ENCODE results near the gene B3GLCT. TPM values are rescaled to one million over a fixed set of nuclear protein-coding genes. Genes with fewer than 3 reads are reported as not detected.

The B3GLCT gene
- total RNA-seq, 2 donors from 2014 or later = 9.3 to 10.4 TPM

- ATAC-seq (ENCODE audit: insufficient number of reproducible peaks, low FRiP score, low read depth) (no peak), DNase-seq (ENCODE audit: low spot score) (no peak)
- peaks cover 4% of the 10 kb centered on the region for H3K9me3 ChIP-seq
- TF ChIP-seq CTCF (IDR thresholded peaks at IDR 0.05) = no peak
- H3K4me1 ChIP-seq (ENCODE audit: control insufficient read depth in 1 of 2, low read depth in 2 of 2) = no peaks in the 10 kb centered on the region
- H3K27me3 ChIP-seq (replicated peaks; ENCODE audit: insufficient read depth) = no peaks in the 10 kb centered on the region
- H3K4me3 ChIP-seq = no peak overlapping the region
- H3K27ac ChIP-seq = no peak overlapping the region
- no peaks in the 10 kb centered on the region for H3K36me3 ChIP-seq
These were observed 151.6 kb downstream of the B3GLCT start for GRCh38 chr13:31351376-31351775.

- ATAC-seq (ENCODE audit: insufficient number of reproducible peaks, low FRiP score, low read depth) (no peak), DNase-seq (ENCODE audit: low spot score) (no peak)
- Histone ChIP-seq H3K4me1 (ENCODE audit: control insufficient read depth in 1 of 2, low read depth in 2 of 2) (no peaks in the 10 kb centered on the region), H3K27ac (no peak overlapping the region), H3K27me3 (replicated peaks; ENCODE audit: insufficient read depth) (no peaks in the 10 kb centered on the region), H3K4me3 (no peak overlapping the region), H3K9me3 (peaks cover 4% of the 10 kb centered on the region), H3K36me3 (no peaks in the 10 kb centered on the region)
- no peak for TF ChIP-seq CTCF (IDR thresholded peaks at IDR 0.05)
These were observed 152.7 kb downstream of the B3GLCT start for GRCh38 chr13:31352467-31352866.

- Histone ChIP-seq H3K36me3 (no peaks in the 10 kb centered on the region), H3K9me3 (peaks cover 4% of the 10 kb centered on the region), H3K4me3 (no peak overlapping the region), H3K27me3 (replicated peaks; ENCODE audit: insufficient read depth) (no peaks in the 10 kb centered on the region), H3K4me1 (ENCODE audit: control insufficient read depth in 1 of 2, low read depth in 2 of 2) (no peaks in the 10 kb centered on the region), H3K27ac (no peak overlapping the region)
- no peak for TF ChIP-seq CTCF (IDR thresholded peaks at IDR 0.05)
- no peak for ATAC-seq (ENCODE audit: insufficient number of reproducible peaks, low FRiP score, low read depth)
- DNase-seq (ENCODE audit: low spot score) = no peak
These were observed 155.2 kb downstream of the B3GLCT start for GRCh38 chr13:31355001-31355400.

- ATAC-seq (ENCODE audit: insufficient number of reproducible peaks, low FRiP score, low read depth) (no peak), DNase-seq (ENCODE audit: low spot score) (no peak)
- Histone ChIP-seq H3K9me3 (peaks cover 4% of the 10 kb centered on the region), H3K4me1 (ENCODE audit: control insufficient read depth in 1 of 2, low read depth in 2 of 2) (no peaks in the 10 kb centered on the region), H3K27me3 (replicated peaks; ENCODE audit: insufficient read depth) (no peaks in the 10 kb centered on the region), H3K36me3 (no peaks in the 10 kb centered on the region), H3K27ac (no peak overlapping the region), H3K4me3 (no peak overlapping the region)
- TF ChIP-seq CTCF (IDR thresholded peaks at IDR 0.05) = no peak
These were observed 157.2 kb downstream of the B3GLCT start for GRCh38 chr13:31356991-31357390.

GRCh38 chr13:31357581-31357980, 157.8 kb downstream of the B3GLCT start:
- TF ChIP-seq CTCF (IDR thresholded peaks at IDR 0.05) = no peak
- H3K4me3 ChIP-seq = no peak overlapping the region
- ATAC-seq (ENCODE audit: insufficient number of reproducible peaks, low FRiP score, low read depth) = no peak
- no peak overlapping the region for H3K27ac ChIP-seq
- no peak for DNase-seq (ENCODE audit: low spot score)
- no peaks in the 10 kb centered on the region for H3K27me3 ChIP-seq (replicated peaks; ENCODE audit: insufficient read depth)
- H3K9me3 ChIP-seq = peaks cover 4% of the 10 kb centered on the region
- H3K36me3 ChIP-seq = no peaks in the 10 kb centered on the region
- H3K4me1 ChIP-seq (ENCODE audit: control insufficient read depth in 1 of 2, low read depth in 2 of 2) = no peaks in the 10 kb centered on the region

Measured in thoracic aorta (tissue), 2 donors.